Adipose tissue (tissue), 3 donors: ENCODE measurements around the gene C1orf198. TPM values are rescaled to one million over a fixed set of nuclear protein-coding genes. Genes with fewer than 3 reads are reported as not detected.
"Not testable (repeated sequence)": the region's sequence is repeated elsewhere in the genome, so short reads cannot be mapped to it uniquely, and the experiment has no call there.

ENCODE experiments used
- H3K27ac ChIP-seq: one replicate; pipeline ENCODE4 v1.5.1; 2013; ENCODE audit warnings: low read depth, low read length
- WGBS, 3 donors: extraction: QIAGEN DNeasy Blood & Tissue Kit; methylation state at CpG; one replicate each; pipeline ENCODE4 v1.1.7; 2013; 5-methylcytosine and 5-hydroxymethylcytosine counted together
- polyA plus RNA-seq, 3 donors: library from polyadenylated mRNA; stranded (reverse); fragments of 200-250 nt; gene quantifications; one replicate each; pipeline ENCODE4 v1.2.3, GENCODE V29; 2013
- donor health status: healthy with polysubstance abuse.
- donor health status: Bipolar disorder and iron deficiency.
- donor health status: healthy.

The C1orf198 gene
- polyA plus RNA-seq, 3 donors = 11.8 to 19.2 (median 15.0) TPM

DNA sequence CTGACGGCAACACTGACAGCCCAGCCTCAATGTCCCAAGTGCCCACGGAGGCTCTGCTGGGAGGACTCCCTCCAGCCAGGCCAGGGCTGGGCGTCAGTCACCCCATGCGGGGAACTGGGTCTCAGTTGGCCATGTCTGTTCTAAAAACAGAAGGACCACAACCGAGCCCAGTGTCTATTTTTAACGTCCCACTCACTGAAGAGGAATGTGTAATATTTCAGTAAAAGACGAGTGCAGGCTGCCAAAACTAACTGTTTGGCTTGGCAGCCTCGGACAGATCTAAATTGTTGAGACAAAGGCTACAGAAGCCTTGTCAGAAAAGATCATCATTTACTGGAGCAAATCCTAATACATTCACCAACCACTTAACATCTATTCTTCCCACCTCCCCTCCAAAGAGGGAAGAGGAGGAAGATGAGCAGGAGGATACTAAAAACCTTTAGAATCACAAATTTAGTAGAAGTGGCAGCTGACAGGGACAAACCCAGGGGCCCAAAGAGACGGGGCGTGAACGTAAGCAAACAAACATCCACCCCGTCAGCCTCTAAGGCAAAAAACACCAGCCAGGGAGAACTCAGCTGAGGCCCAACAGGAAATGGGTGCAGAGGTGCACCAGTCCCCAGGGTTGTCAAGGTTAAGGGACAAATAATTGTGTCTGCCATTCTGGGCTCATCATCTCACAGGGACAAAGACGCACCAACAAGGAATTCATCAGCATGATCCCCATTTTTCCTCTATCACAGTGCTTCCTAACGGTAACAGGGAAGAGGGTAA is 18.7 kb downstream of the C1orf198 start:
- whole genome bisulfite sequencing, 3 donors = 49 to 55% (median 50%) methylated on average over 14 of the region's 14 CpGs
- no peak overlapping the region for H3K27ac ChIP-seq

DNA sequence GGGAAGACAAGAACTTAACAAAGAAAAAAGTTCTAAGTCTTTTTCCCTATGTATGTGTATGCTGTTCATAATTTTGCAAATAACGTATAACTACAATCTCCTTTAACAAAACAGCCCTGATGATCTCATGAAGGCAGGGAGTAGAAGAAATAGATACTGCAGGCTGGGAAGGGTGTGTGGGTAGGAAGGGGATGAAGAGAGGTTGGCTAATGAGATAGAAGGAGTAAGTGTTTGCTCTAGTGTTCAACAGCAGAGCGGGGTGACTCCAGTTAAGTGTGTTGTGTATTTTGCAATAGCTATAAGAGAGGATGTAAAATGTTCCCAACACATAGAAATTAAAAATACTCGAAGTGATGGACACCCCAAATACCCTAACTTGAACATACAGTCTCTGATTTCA is 20.1 kb downstream of the C1orf198 start:
- no peak overlapping the region for H3K27ac ChIP-seq
- 91 to 96% (median 92%) methylated on average over 3 of the region's 3 CpGs for WGBS, 3 donors

DNA sequence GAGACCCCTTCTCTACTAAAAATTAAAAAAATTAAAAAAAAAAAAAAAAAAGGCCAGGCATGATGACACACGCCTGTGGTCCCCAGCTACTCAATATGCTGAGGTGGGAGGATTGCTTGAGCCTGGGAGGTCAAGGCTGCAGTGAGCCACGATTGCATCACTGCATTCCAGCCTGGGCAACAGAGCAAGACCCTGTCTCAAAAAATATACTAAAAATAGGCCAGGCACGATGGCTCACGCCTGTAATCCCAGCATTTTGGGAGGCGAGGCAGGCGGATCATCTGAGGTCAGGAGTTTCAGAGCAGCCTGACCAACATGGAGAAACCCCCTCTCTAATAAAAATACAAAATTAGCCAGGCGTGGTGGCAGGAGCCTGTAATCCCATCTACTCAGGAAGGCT is 23.1 kb downstream of the C1orf198 start:
- H3K27ac ChIP-seq = not testable (repeated sequence)
- 79 to 91% (median 86%) methylated on average over 7 of the region's 7 CpGs for WGBS, 3 donors

DNA sequence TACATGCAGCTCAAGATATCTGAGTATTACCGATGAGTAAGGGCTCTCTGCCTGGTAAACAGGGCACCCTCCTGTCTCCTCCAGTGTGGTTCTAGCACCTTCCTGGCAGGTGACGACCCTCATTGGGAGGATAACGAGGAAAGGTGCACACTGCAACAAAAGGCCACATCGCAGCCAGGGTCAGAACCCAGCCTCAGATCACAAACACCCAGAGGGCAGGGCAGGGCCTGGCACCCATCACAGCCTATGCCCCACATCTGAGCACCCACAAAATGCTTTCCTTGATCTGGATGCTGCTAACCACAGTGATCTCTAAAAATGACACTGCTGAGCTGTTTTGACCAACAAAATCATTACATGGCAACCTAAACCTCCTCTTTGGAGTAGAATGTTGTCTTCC is 23.8 kb downstream of the C1orf198 start:
- 93 to 99% (median 96%) methylated on average over 4 of the region's 4 CpGs for WGBS, 3 donors
- no peak overlapping the region for H3K27ac ChIP-seq

DNA sequence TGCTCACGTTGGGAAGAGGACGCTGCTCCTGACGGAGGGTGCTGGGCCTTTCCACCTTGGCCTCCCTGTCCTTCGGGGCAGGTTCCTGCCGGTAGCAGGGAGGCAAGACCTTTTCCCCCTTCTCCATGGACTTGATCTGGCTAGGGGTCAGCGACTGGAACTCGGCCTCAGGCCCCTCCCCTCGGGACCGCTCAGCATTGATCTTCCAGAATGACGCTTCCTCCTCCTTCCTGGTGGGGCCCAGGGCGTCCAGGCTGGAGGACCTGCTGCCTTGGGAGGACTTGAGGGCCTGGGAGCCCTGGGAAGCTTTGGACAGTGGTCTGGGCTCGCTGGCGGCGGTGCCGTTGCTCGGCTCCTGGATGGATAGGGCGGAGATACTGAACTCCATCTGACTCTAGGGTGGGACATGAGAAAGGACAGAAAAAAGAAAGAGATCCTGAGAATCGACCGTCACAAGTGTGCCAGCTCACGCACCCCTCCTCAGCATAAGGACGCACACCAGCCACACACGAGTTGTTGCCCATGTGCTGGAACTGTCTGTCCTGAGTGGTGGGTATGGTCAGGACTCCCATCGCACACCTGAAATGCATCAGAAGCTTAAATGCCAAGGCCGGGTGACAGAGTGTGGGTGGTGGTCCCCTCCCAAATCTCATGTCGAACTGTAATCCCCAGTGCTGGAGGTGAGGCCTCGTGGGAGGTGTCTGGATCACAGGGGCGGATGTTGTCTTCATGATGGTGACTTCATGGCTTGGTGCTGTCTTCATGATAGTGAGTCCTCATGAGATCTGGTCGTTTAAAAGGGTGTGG is 24.6 kb downstream of the C1orf198 start:
- H3K27ac ChIP-seq = no peak overlapping the region
- 92 to 94% (median 93%) methylated on average over 28 of the region's 28 CpGs for WGBS, 3 donors

DNA sequence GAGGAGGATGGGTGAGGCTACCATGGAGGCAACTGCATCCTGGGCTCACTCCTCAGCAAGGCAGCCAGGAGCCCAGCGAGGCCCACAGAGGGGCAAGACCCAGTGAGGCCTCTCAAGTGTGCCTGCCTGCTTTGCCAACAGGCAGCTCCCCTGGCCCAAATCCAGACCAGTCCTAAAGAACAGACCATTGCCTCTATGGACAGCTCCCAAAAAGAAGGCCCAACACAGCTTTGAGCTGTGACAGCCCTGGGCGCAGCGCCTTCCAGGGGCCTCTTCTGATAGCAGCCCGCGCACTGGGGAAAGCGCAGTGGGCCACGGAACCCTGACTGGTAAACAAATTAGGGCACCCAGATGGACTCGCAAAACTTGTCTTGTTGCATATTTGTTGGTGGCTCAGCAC is 25.5 kb downstream of the C1orf198 start:
- H3K27ac ChIP-seq = no peak overlapping the region
- WGBS, 3 donors = 95 to 100% (median 97%) methylated on average over 8 of the region's 8 CpGs

DNA sequence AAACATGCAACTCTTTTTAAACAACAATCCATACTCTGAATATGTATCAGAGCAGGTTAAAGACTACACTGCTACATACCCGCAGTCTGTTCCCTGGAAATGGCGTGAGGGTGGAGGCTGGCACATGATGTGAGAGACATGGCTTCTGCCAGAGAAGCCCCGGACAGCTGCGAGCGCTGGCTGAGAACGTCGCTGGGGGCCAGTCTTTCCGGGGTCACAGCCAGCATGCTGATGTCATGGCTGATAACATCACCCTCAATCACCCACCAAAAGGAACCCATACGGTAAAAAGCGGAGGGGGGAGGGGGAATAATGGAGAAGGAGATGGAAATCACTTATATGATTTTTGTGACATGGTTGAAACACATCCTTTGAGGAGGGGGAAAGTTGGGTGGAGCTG is 29.1 kb downstream of the C1orf198 start:
- 86 to 93% (median 88%) methylated on average over 10 of the region's 10 CpGs for WGBS, 3 donors

DNA sequence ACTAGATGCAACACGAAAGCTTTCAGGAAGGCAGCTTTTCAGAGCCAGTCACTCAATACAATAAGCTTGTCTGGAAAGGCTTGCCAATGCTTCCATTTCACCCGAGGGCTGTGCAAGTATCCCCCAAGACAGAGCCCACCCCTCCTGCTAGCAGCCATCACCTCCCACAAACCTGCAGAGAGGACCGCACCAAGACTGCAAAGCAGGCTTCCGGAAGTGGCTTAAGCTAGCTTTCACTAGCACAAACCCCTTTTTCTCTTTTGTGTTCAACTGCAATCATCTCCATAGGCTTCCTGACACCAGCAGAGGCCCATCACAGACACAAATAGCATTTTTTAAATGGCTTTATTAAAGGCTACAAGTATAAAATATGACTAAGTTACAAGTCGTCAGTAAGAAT is 31.5 kb downstream of the C1orf198 start:
- H3K27ac ChIP-seq = no peak overlapping the region
- 90 to 91% (median 90%) methylated on average over 5 of the region's 5 CpGs for WGBS, 3 donors

More for the DNA sequence above, 29.1 kb downstream of the C1orf198 start:
- no peak overlapping the region for H3K27ac ChIP-seq

DNA sequence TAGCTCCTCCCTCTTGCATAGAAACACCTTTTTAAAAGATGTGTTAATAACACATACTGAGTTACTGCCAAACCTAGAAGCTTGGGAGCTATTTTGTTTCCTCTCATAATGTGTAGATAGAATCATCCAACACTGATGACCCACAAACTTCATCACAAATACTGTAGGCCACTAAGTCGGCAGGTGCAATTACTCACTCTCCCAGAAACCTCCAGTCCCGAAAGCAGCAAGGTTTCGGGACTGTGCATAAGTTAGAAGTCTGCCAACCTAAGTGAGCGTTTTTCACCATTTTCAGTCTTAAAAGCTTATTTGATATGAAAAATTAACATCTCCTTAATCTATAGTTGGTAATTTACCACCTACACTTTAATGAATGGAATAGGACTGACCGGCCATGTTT is 32.0 kb downstream of the C1orf198 start:
- no peak overlapping the region for H3K27ac ChIP-seq
- 95 to 97% (median 96%) methylated on average over 5 of the region's 5 CpGs for WGBS, 3 donors

DNA sequence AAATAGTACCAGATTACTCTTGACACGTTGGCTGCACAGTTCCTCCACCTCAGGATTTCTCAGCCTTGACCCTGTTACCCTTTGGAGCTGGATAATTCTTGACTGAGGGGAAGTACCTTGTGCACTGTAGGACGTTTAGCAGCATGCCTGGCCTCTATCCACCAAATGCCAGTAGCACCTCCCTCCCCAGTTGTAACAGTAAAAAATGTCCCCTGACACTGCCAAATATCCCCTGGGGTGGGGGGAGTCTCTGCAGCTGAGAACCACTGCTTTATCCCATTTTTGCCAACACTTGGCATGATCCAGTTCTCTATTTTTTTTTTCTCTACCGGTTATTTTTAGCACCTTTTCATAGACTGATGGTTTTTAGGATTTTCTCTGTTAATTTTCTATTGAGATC is 34.0 kb downstream of the C1orf198 start:
- H3K27ac ChIP-seq = no peak overlapping the region

DNA sequence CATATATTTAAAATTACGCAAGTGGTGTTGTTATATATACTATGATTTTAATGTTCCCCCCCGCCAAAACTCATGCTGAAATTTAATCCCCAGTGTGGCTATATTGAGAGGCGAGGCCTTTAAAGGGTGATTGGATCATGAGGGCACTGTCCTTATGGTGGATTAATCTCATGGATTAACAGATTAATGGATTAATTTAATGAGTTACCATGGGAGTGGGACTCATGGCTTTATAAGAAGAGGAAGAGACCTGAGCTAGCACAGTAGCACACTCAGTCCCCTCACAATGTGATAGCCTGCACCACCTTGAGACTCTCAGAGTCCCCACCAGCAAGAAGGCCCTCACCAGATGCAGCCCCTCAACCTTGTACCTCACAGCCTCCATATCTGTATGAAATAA is 34.8 kb downstream of the C1orf198 start:
- no peak overlapping the region for H3K27ac ChIP-seq
- WGBS, 3 donors = 76 to 97% (median 96%) methylated on average over 3 of the region's 3 CpGs

More for the DNA sequence above, 34.0 kb downstream of the C1orf198 start:
- 46 to 53% (median 47%) methylated on average over 3 of the region's 3 CpGs for WGBS, 3 donors

DNA sequence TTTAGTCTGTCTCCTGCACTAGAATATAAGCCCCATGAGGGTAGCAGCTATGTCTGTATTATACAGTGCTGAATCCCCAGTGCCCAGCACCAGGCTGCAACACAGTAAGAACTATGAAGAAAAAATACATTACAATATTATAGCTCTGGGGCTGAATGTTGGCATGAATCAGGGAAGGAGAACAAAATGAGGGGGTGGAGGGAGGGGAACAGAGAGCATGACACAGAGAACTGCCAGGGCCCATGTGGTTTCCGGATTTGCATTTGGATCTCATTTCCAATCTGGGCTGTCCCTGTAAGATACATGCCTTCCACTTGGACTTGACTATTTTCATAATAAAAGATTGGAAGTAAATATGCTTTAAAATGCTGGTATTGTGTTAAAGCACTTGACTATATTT is 35.8 kb downstream of the C1orf198 start:
- no peak overlapping the region for H3K27ac ChIP-seq
- 60 to 89% (median 73%) methylated on average over 1 of the region's 1 CpG for WGBS, 3 donors

DNA sequence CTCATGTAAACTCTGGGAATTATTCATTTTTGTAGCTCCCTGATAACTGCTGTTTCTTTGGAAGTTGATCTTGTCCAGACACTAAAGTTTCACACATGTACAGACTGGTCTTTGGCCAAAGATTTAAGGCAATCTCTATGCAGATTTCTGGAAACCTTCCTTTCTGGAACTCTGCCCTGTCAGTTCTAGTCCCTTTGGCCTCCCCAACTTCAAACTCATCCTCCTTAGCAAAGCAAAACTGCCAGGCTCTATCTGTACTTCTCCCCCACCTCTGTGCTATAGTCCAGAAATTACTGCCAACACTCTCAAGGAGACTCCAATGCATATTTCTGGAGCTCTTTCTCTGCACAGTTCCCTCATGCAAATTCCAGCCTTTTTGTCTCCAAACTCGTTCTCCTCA is 36.5 kb downstream of the C1orf198 start:
- H3K27ac ChIP-seq = no peak overlapping the region
- WGBS, 3 donors = 42 to 84% (median 57%) methylated on average over 1 of the region's 1 CpG

DNA sequence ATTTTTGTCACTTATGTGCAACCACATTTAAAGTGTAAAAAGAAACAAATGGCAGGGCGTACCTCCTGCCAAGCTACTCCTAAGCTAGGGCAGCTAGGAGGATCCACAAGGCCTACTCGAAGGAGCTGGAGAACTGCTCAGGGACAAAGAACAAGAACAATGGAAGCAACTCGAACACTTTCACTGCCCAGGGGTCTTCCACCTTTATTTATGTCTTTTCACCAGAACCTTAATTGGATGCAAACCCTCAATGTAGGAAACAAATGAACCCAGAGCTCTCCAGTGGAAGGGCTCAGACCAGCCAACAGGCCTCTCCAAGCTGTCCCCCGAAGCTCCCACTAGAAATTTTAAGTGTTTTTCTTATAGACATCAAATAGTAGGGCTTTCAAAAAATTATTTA is 39.9 kb downstream of the C1orf198 start:
- WGBS, 3 donors = 92 to 93% (median 93%) methylated on average over 4 of the region's 4 CpGs

DNA sequence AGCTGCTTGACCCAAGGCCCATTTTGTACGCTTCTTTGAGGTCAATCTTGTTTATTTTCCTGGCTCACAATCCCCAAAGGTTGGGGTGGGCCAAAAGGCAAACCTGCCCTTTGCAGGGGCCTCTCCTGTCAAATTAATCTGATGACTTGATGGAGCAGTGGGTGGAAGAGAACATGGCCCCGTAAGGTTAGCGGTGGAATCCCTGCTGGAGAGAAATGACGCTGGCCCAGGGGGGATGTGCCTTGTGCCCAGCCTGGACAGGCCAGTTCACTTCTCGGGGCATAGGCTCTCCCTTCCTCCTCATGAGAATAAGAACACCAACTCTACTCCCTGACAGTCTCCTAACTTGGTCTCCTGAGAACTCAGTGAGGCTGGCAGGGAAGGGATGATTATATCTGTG is 40.5 kb downstream of the C1orf198 start:
- no peak overlapping the region for H3K27ac ChIP-seq
- WGBS, 3 donors = 66 to 89% (median 69%) methylated on average over 5 of the region's 5 CpGs

More for the DNA sequence above, 39.9 kb downstream of the C1orf198 start:
- no peak overlapping the region for H3K27ac ChIP-seq

DNA sequence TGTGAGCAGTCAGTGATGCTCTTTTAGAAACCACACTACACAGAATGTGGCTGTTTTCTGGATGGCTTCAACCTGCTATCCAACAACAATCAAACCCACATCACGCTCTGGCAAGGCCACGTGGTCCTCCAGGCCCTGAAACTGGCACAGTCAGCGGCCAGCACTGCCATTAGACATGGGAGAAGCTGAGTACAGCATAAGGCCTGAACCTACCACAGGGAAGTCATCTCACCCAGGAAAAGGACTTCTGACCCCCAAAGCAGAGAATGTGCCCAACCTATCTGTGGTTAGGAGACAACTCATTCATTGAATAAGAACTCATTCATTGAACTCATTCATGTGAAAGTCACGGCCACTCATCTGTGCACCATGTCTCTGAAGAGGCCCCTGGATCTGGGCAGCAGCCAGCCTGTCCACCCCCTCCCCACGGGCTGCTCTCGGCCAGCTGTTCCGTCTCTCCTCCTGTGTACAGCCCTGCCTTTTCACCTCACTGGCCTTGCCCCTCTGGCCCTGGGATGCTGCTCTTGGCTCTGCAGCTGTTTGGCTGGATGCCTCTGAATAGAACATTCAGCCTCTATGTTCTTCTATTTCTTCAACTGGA is 41.1 kb downstream of the C1orf198 start:
- 64 to 89% (median 75%) methylated on average over 7 of the region's 7 CpGs for WGBS, 3 donors
- no peak overlapping the region for H3K27ac ChIP-seq

DNA sequence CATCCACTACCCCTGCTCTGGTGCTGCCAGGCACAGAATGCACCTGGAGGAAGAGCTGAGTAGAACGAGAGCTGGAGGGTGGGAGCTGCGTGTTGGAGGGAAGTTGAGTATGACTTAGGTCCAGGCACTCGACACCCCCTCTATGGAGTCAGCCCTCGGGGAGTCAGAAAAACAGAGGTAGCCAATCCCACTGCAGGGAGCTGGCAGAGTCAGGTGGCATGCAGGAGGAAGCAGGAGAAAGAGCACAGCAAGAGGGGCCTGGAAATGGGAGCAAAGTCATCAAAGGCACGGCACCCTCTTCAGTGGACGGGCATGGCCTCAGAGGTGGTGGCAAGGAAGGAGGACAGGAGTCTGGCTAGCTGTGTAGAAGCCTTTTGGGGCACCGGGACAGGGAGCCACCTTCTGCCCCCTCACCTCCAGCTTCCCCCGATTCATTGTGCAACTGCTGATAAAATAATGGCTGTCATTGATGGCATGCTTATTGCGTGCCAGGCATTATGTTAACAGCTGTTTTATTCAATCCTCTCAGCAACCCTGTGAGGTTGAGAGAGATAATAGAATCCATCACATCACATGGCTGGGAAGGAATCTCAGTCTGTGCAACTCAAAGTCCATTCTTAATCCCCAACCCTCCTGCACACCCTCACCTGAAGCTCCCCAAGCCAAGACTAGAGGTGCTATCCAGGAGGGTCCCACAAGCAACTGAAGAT is 42.0 kb downstream of the C1orf198 start:
- 82 to 88% (median 87%) methylated on average over 9 of the region's 9 CpGs for WGBS, 3 donors
- H3K27ac ChIP-seq = no peak overlapping the region

DNA sequence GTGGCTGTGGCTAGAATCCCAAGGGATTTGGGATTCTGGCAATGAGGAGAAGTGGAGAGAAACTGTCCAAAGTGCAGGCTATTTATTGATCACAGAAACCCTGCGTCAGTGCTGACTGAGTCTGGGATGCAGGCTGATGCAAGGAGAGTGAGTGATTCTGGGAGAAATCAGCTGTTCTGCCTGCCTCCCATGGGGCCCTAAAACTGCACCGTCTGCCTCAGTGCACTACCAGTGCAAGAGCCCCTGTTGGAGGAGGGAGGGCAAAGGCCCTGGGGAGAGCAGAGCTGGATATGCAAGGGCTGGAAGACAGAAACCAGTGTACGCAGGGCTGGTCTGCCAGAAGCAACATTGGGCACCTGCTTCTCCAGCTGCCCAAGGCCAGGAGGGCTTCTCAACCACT is 42.6 kb downstream of the C1orf198 start:
- 29 to 67% (median 55%) methylated on average over 3 of the region's 3 CpGs for WGBS, 3 donors
- no peak overlapping the region for H3K27ac ChIP-seq
